AG20443 (cell line): ENCODE results near the gene SNED1.
"Not testable (repeated sequence)": the region's sequence is repeated elsewhere in the genome, so short reads cannot be mapped to it uniquely, and the experiment has no call there.

ENCODE experiments used
- DNase-seq: peaks from one replicate; pipeline ENCODE4 v3.0.0; 2012; ENCODE audit warnings: low spot score, mixed read lengths

Gene SNED1

DNA sequence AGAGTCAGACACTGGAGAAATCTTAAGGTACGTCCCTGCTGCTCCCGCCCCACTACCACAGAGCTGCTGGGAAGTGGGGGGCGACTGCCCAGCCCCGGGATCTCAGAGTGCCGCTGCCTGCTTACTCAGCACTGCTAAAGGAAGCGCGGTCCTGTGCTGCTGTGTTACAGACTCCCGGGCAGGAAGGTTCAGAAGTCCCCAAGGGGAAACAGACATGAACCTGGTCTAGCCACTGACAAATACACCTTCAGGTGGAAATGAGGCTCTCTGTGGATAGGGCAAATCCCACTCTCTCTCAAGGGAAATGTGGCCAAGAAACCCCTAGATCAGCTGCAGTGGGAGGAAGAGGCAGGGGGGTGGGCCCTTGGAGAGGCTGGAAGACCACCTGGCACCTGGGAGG lies 90.0 kb downstream of the SNED1 start:
- peak; percentile 4 for DNase-seq

DNA sequence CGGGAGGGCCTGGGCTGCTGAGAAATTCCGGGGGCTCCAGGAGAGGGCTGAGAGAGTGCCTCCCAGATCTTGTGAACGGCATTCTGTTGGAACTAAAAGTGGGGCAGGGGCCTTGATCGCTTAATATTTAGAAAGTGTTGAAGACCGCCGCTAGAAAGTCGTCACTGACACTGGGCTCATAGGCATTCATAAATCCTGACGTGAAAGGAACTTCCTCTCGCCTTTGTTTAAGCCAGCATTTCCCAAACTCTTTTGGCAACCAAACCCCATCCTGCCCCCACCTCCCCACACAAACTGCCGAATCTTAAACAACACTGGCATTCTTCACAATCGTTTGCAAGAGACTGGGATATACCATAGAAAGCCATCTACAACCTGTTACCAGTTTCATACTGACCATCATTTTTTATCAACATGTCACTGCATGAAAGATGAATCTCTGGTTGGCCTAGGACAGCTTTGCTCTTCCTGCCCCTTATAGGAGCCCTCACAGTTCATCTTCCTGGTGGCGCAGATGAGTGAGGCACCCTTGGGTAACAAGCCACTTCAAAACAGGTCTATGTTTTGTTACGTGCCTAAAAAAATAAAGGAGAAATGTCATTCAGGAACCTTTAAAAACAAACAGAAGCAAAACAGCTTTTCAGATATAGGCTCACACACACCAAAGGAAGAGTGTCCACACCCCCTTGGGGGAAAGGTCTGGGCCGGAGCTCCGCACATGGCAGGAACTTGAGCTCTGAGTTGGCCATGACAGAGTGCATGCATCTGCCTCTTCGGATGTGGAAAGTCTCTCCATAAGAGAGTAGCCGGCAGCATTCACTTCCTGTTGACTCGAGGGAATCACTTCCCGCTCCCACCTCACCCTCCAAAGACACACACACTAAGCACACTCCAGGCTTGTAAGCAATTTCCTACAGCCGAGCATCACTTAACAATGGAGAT lies 90.6 kb downstream of the SNED1 start:
- no peak for DNase-seq

DNA sequence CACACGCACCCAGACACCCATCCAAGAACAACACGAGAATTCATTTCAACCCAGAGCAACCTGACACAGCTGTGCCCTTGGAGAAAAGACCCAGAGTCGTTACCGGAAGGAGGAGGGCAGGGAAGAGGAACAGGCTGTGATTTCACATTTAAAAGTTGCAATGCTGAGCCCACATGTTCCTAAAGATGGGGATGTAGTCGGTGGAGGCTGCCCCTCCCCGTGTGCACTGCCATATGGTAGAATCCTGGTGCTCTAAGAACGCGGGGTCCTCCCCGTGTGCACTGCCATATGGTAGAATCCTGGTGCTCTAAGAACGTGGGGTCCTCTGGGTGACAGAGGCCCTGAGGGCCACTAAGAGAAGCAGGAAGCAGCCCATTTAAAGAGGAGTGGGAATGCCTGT lies 92.8 kb downstream of the SNED1 start:
- no peak for DNase-seq

DNA sequence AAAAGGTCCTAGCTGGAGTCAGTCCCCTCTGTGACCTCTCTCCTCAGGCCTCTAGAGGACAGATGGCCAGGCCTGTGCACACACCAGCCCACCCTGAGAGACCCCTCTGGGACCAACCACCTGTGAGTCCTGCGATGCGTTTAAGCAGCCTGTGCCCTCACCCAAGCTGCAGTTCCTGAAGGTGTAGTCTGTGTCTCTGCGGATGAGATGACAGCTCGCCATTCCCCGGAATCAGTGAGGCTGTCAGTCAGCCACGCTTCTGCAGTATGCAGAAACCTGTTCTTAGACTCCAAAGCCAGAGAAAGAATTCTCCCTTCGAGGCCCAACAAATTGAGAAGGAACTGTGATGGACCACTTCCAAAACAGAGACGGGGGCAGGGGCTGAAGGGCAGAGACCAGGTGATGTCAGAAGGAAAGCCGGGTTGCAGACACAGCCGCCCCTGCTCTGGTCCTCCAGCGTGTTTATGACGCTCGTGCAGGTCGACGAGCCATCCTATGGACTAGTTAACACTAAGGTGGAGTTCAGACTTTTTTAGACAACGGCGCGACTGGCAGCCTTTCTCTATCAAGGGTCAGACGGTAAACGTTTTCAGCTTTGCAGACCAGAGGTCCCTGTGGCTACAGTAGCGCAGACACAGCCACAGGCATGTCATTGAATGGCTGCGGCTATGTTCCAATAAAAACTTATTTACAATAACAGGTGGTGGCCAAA lies 93.5 kb downstream of the SNED1 start:
- DNase-seq = no peak

DNA sequence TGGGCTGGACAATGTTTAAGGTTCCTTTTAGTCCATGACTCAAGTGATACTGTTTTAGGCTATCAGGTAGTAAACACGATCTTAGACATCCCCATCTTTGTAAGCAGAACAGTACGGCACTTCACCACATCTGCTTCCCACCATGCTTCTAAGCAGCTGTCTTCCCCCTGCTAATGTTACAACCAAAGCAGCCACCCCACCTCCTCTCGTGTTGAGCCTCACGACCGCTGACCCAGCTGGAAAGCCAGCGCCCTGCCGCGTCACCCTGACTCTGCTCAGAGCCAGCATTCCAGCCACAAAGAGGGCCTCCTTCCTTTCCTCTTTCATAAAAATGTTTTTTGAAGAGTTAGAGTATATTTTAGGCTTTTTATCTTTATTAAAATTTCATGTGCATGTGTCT lies 94.3 kb downstream of the SNED1 start:
- DNase-seq = peak; percentile 4

DNA sequence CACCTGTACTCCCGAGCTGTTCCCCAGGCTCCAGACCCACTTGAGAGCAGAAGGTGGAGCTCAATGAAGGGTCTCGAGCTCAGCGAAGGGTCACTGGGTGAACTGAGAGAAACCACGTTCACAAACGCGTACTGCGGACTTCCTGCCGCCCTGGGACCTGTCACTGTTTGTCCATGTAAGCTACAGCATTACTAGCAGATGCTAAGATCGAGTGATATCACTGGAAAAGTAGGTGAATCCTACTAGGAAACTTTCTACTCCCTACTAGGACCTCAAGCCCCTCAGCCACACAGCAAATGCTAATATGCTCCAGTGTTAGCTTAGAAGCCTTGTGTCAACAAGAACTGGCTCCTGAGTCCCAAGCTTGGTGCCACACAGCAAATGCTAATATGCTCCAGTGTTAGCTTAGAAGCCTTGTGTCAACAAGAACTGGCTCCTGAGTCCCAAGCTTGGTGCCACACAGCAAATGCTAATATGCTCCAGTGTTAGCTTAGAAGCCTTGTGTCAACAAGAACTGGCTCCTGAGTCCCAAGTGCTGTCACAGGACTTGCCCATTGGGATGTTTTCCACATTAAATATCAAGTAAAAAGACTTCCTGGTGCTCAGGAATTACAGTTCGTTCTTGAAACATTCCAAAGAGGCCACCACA lies 94.8 kb downstream of the SNED1 start:
- DNase-seq = not testable (repeated sequence)

DNA sequence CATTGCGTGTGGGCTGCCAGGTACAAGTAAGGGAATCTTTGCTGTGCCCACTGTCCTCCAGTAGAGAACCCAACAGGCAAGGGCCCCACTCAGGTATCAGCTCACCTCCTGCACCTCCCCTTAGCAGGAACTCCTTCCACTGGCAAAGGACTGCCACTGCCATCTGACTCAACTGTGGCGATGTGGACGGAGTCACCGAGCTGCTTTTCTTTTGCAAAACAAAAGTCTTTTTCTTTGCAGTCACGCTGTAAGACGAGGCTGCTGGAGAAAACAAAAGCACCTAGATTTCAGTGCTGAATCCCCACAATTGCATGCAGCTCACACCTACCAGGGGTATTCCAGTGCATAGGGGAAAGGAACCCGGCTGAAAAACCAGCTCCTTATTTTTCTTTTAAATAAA lies 95.8 kb downstream of the SNED1 start:
- no peak for DNase-seq

DNA sequence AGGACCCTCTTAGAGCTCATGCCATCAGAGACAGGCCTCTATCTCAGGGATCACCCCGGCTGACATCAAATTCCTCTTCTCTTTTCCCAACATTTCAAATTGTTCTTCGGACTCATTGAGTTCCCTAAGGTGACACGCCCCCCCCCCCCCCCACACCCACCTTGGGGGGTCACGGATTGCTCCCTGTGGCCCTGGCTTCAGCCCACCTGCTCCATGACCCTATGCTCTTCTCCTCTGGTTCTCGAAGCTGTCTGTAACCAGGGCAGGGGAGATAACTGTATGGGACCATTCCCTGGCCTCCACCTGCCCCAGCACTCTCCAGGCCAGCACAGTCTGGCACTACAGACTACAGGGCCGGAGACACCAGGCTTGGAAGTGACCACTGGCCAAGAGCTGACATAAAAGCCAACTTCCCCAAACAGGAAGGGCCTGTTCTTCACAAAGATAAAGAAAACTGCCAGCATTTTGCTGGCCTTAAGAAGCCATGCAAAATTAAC lies 96.6 kb downstream of the SNED1 start:
- DNase-seq = no peak

DNA sequence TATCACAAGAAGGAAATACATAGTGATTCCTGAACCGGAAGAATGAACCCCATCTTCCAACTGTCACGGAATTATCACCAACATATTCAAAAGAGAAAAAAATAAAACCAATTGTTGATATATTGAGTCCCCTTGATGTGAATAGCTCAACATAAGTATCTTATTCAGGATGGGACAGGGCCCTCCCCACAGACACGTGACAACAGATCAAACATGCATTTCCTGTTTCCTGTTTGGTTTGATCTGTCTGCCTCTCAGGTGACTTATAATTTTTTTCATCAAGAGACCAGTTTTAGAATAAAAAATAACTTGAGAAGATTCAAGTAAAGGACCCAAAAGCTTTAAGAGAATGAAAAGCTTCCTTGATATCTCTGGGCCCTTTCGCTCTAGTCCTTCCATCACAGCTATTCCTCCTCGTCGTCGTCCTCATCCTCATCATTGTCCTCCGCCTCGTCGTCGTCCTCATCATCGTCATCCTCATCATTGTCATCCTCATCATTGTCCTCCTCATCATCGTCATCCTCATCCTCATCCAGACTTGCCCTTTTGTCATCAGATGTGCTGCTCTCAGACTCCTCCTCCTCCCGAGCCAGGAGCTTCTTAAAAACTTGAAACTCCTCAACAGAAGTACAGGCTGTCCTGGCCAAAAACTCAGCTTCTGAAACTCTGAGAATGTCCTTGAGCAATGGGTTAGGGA lies 97.3 kb downstream of the SNED1 start:
- no peak for DNase-seq

DNA sequence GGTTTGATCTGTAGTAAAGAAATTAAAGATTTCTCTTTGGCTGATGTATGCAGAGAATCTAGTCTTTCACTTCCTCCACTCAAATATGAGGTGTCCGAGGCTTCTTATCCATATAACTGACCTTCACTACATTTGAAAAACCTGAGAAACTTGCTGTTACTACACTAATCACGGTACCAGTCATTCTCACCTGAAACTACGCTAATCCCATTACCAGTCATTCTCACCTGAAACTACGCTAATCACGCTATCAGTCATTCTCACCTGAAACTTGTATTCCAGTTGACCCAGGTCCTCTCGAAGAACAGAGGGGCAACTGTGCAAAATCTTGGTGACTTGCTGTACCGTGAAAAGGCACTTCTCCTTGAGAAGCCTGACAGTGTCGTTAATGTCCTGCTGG lies 98.6 kb downstream of the SNED1 start:
- DNase-seq = no peak

DNA sequence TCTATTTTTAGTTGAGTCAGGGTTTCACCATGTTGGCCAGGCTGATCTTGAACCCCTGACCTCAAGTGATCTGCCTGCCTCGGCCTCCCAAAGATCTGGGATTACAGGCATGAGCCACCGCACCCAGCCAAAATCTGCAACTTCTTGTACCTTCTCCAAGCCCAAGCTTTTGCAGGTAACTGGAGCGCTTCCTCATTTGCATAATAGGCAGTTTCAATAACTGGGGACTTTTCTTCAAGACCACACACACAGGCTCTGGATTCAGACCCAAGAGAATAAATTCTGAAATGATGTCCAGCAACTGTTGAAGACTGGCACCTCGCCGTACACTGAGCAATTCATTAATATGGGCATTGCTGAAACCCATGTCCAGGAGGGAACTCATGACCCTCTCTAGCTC lies 100.8 kb downstream of the SNED1 start:
- DNase-seq = no peak

DNA sequence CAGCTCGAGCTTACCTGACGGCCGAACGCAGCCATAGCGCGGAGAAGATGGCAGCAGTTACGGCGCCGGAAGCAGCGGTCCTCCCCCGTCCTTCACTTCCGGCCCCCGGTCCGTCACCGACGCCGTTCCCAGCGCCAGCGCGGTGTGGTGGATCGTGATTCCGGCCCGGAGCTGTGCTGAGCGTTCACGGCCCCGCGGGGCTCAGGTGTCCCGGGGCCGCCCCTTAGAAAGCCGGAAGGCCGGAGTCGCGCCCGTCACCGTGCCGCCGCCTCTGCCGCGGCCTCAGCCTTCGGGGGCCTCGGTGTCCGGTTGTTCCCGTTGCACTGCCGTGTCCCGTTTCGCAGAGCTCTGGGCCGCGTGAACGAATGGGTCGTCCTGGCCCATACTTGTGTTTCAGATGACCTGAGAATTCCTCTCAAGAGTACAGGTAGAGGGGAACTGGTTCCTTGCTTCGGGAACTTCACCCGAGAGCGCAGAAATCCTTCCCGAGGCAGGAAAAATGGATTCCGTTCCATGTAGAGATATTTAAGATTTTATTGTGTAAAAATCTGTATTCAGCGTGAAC lies 103.9 kb downstream of the SNED1 start, which contains the start of gene MTERF4:
TSS of gene MTERF4 (minus strand) at position 49 of the 565 bp plus-strand sequence. CDS start at position 35, 14 bp downstream.
- peak; percentile 97 for DNase-seq

DNA sequence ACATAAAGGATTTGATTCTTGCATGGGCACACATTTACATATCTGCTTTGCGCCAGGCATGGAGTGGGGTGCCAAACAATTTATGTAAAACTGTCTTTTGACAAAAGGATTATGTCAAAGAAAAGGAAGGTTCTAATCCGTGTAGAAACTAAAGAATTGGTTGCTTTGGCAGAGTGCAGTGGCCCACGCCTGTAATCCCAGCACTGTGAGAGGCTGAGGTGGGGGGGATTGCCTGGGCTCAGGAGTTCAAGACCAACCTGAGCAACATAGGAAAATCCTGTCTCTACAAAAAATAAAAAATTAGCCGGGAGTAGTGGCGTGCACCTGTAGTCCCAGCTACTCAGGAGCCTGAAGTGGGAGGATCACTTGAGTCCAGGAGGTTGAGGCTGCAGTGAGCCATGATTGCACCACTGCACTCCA lies 104.8 kb downstream of the SNED1 start:
- no peak for DNase-seq

DNA sequence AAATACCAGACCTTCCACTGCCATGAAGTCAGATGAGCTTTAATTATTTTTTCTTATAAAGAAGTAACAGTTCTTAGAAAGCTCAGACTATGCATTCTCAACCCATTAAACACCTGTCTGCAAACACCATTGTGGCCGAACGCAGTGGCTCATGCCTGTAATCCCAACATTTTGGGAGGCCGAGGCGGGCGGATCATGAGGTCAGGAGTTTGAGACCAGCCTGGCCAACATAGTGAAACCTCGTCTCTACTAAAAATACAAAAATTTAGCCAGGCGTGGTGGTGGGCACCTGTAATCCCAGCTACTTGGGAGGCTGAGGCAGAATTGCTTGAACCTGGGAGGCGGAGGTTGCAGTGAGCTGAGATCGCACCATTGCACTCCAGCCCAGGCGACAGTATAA lies 106.2 kb downstream of the SNED1 start:
- DNase-seq = not testable (repeated sequence)

DNA sequence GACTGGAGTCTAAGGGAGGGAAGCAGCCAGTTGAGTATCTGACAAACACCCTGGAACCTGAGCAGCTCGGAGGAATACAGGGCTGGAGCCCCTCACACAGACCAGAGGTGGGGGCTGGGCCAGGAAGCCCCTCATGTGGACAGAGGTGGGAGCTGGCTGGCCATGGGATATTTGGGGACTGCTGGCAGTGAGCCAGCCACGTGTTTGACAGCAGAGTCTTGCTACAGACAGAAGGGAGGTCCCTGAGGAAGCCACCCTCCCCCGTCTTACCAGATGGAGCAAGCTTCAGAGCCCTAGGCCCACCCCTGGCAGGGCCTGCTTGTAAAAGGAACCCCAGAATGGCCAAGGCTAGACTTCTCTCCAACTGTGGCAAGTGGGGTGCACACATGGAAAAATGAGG lies 107.2 kb downstream of the SNED1 start:
- no peak for DNase-seq

DNA sequence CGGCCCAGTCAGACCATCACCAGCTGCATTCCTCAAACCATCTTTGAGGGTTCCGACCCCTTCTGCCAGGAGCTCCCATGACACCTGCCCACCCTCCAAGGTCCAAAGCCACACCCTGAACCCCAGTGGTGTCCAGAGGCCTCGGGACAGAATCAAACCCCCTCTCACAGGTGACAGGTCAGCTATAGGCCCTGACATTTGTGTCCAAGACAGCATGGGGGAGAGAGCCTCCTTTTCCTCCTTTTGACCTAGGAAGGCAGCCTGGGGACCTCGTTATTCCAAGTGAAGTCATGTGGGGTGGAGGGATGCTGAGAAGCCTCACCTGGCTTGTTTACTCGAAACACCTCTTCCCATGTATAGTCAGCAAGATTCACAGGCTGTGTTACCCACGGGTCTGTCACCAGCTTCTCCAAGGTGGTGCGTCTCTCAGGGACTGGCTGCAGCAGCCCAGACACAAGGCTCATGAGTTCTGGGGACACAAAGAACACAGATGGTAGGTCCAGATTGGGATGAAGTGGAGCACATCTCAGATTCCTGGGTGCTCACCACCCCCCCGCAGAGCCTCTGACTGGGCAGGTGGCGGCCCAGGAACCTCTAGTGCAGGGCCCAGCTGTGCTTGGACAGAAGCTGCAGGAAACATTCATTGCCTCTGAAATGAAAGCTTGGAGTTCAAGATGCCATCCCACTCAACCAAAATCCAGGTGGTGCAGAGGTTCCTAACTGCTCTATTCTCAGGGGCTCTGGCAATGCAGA lies 108.8 kb downstream of the SNED1 start:
- DNase-seq = no peak

DNA sequence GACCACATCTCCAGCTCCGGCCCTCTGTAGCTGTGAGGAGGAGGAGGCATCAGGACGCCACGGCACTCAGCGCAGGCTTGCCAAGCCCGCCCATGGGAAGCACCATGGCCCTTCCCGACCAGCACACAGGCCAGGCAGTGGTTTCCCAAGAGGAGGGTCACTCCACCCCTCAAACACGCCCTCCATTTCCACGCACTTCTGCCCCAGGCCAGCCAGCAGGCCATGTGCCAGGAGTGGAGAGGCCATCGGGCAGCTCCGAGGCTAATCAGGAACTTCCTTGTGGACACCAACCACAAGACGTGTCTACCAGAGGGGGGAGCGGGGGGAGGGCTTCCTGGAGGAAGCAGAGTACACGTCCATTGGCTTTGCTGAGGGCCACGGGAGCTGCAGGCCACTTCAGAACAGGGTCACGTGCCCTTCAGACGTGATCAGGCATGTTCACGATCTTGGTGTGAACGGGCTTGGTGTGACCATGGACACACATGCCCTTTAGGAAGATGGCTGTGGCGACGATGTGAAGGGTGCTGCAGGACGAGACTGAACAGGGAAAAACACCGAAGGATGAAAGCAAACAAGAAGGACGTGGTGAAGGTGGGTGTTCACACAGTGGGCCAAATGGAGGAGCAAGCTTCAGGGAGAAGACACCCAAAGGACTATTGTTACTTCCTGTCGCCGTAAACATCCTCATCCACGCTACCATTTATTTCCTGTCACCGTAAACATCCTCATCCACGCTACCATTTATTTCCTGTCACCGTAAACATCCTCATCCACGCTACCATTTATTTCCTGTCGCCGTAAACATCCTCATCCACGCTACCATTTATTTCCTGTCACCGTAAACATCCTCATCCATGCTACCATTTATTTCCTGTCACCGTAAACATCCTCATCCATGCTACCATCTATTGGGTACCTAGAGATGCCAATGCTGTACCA lies 110.1 kb downstream of the SNED1 start:
- DNase-seq = no peak

DNA sequence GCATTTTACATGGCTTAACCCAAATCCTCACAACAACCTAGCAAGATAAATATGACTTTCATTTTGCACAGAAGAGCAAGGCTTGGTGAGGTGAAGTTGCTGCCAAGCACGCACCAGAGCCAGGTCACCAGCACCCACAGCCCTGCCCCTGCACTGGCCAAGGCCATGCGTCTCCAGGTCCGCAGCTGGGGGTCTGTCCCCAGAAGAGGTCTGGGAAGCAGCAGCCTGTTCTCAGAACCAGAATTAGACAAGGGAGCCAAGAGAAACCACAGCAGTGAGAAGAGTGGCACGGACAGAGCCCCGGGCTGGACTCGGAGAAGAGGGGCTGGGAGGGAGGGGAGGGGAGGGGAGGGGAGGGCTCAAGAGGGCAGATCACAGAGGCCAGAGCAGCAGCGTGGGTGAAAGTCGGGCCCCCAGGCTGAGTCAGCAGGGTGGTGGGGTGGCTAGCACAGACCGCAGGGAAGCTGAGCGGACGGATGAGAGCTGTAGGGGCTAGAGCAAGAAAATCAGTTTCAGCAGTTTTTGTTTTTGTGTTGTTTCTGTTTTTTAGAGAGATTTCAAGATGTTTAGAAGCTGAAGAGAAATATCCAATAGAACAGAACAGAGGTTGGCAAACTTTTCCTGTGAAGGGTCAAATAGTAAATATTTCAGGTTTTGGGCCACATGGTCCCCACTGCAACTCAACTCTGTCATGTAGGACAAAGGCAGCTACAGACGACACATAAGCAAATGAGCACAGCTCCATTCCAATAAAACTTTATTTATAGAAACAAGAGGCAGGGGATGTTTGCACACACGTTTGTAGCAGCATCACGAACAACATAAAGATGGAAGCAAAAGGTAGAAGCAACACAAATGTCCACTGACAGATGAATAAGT lies 111.0 kb downstream of the SNED1 start:
- no peak for DNase-seq
